ENCODE results near the gene ABO.
"Not testable (repeated sequence)": the region's sequence is repeated elsewhere in the genome, so short reads cannot be mapped to it uniquely, and the experiment has no call there.

Gene ABO

GRCh38 chr9:133305731-133306130 is 30.7 kb upstream of the ABO start:
- no peak for DNase-seq (ENCODE audit: insufficient read length)
- no peak for FAIRE-seq
- TF ChIP-seq POLR2AphosphoS5 (IDR thresholded peaks at IDR 0.05; ENCODE audit: low read depth, low read length), result no peak
- TF ChIP-seq POLR2A (IDR thresholded peaks at IDR 0.05; ENCODE audit: low read depth, low read length), result no peak
- no peak for TF ChIP-seq TAF1 (IDR thresholded peaks at IDR 0.05; ENCODE audit: borderline replicate concordance, low read depth, low read length)

GRCh38 chr9:133304477-133305377 is 29.7 kb upstream of the ABO start:
- no peak for DNase-seq (ENCODE audit: insufficient read length)
- TF ChIP-seq TAF1 (IDR thresholded peaks at IDR 0.05; ENCODE audit: borderline replicate concordance, low read depth, low read length), result no peak
- no peak for TF ChIP-seq POLR2AphosphoS5 (IDR thresholded peaks at IDR 0.05; ENCODE audit: low read depth, low read length)
- no peak for TF ChIP-seq POLR2A (IDR thresholded peaks at IDR 0.05; ENCODE audit: low read depth, low read length)
- FAIRE-seq, result no peak

GRCh38 chr9:133304158-133304470 is 29.1 kb upstream of the ABO start:
- FAIRE-seq (no peak), DNase-seq (ENCODE audit: insufficient read length) (no peak)

GRCh38 chr9:133303266-133304157 is 28.5 kb upstream of the ABO start:
- FAIRE-seq, result no peak
- TF ChIP-seq TAF1 (IDR thresholded peaks at IDR 0.05; ENCODE audit: borderline replicate concordance, low read depth, low read length), result no peak
- TF ChIP-seq POLR2AphosphoS5 (IDR thresholded peaks at IDR 0.05; ENCODE audit: low read depth, low read length), result no peak
- TF ChIP-seq POLR2A (IDR thresholded peaks at IDR 0.05; ENCODE audit: low read depth, low read length), result no peak

More at GRCh38 chr9:133304158-133304470, 29.1 kb upstream of the ABO start:
- TF ChIP-seq POLR2A (IDR thresholded peaks at IDR 0.05; ENCODE audit: low read depth, low read length), result no peak
- no peak for TF ChIP-seq POLR2AphosphoS5 (IDR thresholded peaks at IDR 0.05; ENCODE audit: low read depth, low read length)
- TF ChIP-seq TAF1 (IDR thresholded peaks at IDR 0.05; ENCODE audit: borderline replicate concordance, low read depth, low read length), result no peak

GRCh38 chr9:133301253-133302230 is 26.5 kb upstream of the ABO start:
- FAIRE-seq, result no peak
- no peak for DNase-seq (ENCODE audit: insufficient read length)
- no peak for TF ChIP-seq POLR2A (IDR thresholded peaks at IDR 0.05; ENCODE audit: low read depth, low read length)
- TF ChIP-seq POLR2AphosphoS5 (IDR thresholded peaks at IDR 0.05; ENCODE audit: low read depth, low read length), result no peak
- TF ChIP-seq TAF1 (IDR thresholded peaks at IDR 0.05; ENCODE audit: borderline replicate concordance, low read depth, low read length), result no peak

More at GRCh38 chr9:133303266-133304157, 28.5 kb upstream of the ABO start:
- DNase-seq (ENCODE audit: insufficient read length), result no peak

- not testable (repeated sequence) for DNase-seq (ENCODE audit: insufficient read length); FAIRE-seq
Measured at GRCh38 chr9:133299996-133300395, 25.0 kb upstream of the ABO start.

GRCh38 chr9:133294257-133294656 is 19.3 kb upstream of the ABO start:
- DNase-seq (ENCODE audit: insufficient read length) (no peak), FAIRE-seq (no peak)
- TF ChIP-seq TAF1 (IDR thresholded peaks at IDR 0.05; ENCODE audit: borderline replicate concordance, low read depth, low read length) (no peak), POLR2A (IDR thresholded peaks at IDR 0.05; ENCODE audit: low read depth, low read length) (no peak), POLR2AphosphoS5 (IDR thresholded peaks at IDR 0.05; ENCODE audit: low read depth, low read length) (no peak)

- TF ChIP-seq POLR2AphosphoS5 (IDR thresholded peaks at IDR 0.05; ENCODE audit: low read depth, low read length) (no peak), POLR2A (IDR thresholded peaks at IDR 0.05; ENCODE audit: low read depth, low read length) (no peak), TAF1 (IDR thresholded peaks at IDR 0.05; ENCODE audit: borderline replicate concordance, low read depth, low read length) (no peak)
- DNase-seq (ENCODE audit: insufficient read length) (no peak), FAIRE-seq (no peak)
Measured at GRCh38 chr9:133290751-133291302, 15.8 kb upstream of the ABO start.

GRCh38 chr9:133286523-133286922 is 11.5 kb upstream of the ABO start:
- no peak for FAIRE-seq

GRCh38 chr9:133285252-133285775 is 10.3 kb upstream of the ABO start:
- DNase-seq (ENCODE audit: insufficient read length) (no peak), FAIRE-seq (no peak)
- TF ChIP-seq TAF1 (IDR thresholded peaks at IDR 0.05; ENCODE audit: borderline replicate concordance, low read depth, low read length) (no peak), POLR2A (IDR thresholded peaks at IDR 0.05; ENCODE audit: low read depth, low read length) (no peak), POLR2AphosphoS5 (IDR thresholded peaks at IDR 0.05; ENCODE audit: low read depth, low read length) (no peak)

More at GRCh38 chr9:133286523-133286922, 11.5 kb upstream of the ABO start:
- DNase-seq (ENCODE audit: insufficient read length), result no peak
- no peak for TF ChIP-seq TAF1 (IDR thresholded peaks at IDR 0.05; ENCODE audit: borderline replicate concordance, low read depth, low read length)
- TF ChIP-seq POLR2A (IDR thresholded peaks at IDR 0.05; ENCODE audit: low read depth, low read length), result no peak
